ENCODE measurements around the gene C17orf113.

C17orf113 gene

DNA sequence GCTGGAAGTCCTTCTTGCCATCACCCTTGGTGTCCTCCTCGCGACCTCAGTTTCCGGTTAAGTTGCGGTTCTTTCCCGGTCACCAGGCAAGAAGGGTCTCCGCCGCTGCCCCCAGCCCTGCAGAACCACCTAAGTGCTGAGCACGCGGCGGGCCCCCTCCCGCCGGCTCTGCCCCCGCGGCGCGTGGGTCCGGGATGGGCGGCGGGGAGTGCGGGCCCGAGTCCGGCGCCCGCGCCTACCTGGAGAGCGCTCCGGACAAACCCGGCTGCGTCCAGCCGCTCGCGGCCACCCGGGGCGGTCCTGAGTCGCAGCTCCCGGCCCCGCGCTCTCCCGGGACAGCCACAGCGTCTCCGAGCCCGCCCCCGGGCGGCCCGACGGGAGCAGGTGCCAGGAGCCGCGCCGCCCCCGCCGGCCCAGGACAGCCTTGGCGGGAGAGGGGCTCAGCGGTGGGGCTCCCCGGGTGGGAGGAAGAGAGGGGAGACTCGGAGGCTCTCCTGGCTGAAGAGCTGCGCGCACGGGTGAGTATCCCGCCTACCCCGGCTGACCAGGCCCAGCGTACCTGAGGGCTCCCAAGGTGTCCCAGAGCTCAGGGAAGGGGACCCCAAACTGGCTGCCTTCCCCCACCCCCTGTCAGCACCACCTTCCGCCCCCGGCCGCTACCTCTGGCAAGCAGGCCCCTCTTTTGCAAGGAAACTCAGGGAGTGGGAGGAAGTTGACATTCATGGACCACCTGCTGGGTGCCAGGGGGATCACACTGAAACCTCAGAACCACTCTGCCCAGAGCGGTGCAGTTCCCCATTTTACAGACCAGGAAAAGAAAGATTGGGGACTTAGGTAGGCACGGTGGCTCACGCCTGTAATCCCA, 22.2 kb upstream of the C17orf113 start:
- no peak for DNase-seq

GRCh38 chr17:42071810-42072209, 21.4 kb upstream of the C17orf113 start:
- no peak for DNase-seq

DNA sequence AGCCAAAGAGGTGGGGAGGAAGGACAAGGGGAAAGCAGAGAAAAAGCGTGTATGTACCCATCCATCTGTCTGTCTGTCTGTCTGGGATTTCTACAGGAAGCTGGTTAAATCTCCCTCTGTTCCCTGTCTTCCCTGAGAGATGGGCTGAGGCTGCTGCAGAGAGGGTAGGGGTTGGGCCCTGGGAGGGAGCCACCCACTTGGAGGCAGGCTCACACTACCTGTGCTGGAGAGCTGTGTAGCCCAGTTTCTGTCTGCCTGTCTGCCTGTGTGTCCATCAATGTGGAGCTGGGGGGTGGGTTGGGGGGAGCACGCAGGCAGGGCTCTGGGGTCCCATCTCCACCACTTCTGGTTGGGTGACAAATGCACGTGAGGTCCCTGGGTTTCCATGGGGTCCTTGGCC, 18.6 kb upstream of the C17orf113 start:
- DNase-seq, result no peak

DNA sequence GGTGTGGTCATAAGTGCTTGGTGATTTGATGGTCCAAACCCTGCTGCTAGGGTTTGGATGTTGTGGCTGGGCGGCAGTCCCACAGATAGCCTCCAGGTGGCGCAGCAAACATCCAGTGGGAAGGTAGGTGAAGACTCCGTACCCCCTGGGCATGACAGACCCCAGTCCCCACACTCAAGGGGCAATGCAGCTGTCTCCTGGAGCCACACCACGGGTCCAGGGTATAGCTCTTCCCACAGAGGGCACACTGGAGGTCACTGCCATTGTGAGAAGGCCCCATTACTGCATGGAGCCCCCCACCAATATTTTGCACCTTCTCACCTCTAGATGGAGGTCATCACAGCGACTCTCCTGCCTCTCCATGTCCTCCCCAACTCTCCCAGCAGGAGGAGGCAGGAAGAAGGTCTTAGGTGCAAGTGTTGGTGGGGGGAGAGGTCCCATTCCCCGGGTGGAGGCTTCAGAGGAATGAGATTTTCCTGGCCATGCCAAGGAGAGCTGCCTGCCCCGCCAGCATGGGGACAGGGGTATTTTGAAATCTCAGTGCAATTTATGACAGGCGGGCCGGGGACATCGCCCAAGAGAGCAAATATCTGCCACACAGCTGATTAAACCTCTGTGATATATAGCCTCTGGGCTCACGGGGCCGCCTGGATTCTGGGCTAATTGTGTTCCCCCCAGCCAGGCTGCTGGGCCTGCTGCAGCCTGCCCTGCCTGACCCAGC, 17.1 kb upstream of the C17orf113 start:
- peak; percentile 36 for DNase-seq

GRCh38 chr17:42065201-42065600, 14.8 kb upstream of the C17orf113 start:
- DNase-seq, result no peak

DNA sequence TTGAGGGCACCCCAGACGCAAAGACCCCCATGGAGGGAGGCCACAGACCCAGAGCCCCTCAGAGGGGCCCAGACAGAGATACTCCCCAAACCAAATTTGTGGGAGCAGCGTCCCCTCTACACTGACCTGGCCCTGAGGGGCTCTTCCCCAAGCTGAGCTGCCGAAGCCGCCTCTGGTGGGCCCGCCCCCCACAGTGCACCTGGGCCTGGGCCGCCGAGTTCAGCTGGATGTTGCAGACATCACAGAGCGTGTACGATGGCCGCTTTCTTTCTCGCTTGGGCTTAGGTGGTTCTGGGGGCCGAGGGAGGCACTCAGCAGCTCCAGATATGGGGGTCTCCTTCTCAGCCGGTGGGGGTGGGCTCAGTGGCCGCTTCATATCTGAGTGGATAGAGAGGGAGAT, 12.3 kb upstream of the C17orf113 start:
- DNase-seq, result no peak

GRCh38 chr17:42061646-42062487, 11.5 kb upstream of the C17orf113 start:
- no peak for DNase-seq

GRCh38 chr17:42060231-42060630, 9.8 kb upstream of the C17orf113 start:
- no peak for DNase-seq

GRCh38 chr17:42059815-42060214, 9.4 kb upstream of the C17orf113 start:
- DNase-seq, result no peak

GRCh38 chr17:42058063-42058462, 7.7 kb upstream of the C17orf113 start:
- DNase-seq, result no peak

DNA sequence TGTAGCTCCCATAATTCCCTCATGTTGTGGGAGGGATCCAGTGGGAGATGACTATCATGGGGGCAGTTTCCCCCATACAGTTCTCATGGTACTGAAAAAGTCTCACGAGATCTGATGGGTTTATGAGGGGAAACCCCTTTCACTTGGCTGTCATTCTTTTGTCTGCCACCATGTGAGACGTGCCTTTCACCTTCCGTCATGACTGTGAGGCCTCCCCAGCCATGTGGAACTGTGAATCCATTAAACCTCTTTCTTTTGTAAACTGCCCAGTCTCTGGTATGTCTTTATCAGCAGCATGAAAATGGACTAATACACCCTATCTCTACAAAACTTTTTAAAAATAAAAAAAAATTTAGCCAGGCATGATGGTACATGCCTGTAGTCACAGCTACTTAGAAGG, 6.2 kb upstream of the C17orf113 start:
- no peak for DNase-seq

GRCh38 chr17:42055496-42055895, 5.1 kb upstream of the C17orf113 start:
- no peak for DNase-seq

DNA sequence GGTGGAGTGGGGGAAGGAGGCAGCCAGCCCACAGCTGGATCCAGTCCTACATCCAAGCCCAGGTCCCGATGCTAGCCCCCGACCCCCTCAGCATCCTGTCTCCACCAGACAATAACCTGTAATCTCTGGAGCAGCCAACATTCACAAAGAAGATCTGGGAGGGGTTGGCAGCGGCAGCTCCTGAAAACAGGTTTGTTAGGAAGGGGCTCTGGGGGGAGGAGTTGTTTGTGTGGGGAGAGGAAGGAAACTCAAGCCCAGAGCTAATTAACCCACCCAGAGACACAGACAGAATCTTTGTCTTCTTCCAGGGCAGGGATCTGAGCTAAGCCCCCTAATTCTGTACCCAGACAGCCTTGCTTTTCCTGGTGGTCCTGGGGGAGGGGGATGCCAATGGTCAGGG, 4.6 kb upstream of the C17orf113 start:
- no peak for DNase-seq

DNA sequence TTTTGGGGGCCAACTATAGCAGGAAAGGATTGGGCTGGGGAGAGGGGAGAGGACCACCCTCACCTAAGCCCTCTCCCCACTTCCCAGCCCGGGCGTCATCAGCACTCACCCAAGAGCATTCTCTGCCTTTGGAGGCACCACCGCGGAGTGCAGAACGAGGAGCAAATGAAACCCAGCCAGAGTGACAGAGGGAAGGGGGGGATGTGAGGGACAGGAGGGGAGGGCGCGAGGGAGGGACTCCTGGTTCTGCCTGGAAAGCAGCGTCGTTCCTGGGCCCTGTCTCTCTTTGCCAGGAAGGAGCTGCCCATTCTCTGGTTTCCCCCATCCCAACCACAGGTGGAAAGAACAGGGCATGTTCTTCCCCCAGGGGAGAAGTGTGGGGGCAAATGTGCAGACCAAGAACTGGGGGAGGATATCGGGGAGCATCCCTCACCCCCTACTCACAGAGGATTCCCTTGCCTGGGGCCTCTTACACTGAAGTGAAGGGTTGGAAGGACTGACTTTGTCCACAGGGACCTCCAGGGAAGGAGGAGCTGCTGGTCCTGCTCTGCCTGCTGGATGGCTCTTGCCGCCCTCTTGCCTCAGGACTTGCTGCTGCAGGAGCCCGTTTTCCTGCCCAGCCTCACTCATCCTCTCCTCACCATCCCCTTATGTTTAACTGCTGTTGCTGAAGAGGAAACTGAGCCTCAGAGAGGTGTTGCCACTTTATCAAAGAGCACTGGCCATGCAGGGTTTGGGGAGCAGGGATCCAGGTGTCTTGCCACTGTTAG, 3.5 kb upstream of the C17orf113 start:
- DNase-seq, result no peak

DNA sequence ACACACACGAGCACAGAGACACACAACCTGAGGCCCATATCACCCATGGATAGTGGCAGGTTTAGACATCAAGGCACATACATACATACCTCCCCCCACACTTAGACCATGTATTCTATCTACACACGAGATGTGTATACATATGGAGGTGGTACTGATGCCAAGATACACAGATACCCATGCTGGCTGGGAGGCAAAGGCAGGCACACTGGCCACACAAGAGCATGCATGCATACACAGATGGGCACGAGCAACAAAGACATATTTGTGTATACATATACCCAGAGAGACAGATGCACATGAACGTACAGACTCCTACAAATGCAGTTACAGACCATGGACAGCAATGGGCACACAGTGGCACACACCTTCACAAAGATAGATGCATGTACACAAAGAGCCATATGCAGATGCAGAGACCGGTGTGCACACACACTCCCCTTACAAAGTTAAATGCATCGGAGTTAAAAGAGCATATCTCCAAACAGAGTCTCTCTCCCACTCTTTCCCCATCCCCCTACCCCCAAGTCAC, 2.0 kb upstream of the C17orf113 start:
- no peak for DNase-seq

GRCh38 chr17:42051645-42052044, 1.2 kb upstream of the C17orf113 start:
- DNase-seq, result no peak

DNA sequence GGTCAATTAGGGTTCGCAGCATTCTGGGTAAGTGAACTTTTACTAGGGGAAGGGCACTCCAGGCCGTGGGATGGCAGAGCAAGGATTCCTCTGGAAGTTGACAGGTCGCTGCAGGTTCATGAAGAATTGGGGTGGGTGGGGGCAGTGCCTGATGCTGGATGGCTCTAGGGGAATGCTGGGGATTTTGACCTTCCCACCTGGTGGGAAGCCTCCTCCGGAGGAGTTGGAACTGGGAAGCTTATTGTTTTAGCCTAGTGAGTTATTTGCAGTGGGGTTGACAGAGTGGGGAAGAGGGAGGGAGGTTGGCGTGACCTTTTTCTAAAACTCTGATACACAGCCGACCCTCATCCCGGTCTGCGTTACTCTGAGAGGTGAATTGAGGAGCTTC, 606 bp upstream of the C17orf113 start:
- DNase-seq, result no peak

GRCh38 chr17:42049834-42050392, 488 bp downstream of the C17orf113 start:
- no peak for DNase-seq

- no peak for DNase-seq
Measured at GRCh38 chr17:42047343-42047742, 3.1 kb downstream of the C17orf113 start.

DNA sequence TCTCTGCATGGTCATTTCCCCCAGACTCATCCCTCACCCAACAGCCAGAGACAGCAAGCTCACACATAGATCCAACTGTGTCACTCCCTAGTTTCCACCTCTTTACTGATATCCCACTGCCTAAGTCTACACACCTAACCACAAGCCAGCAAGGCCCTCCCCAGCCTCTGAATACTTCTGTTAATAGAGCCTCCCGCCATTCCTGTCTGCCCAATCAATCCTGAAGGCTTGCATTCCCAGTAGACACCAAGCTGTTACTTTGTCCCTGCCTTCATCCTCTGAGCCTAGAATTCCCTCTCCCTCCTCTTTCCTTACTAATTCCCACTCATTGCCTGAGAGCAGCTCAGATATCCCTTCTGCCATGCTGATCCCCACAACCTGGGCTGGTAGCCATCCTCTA, 4.7 kb downstream of the C17orf113 start:
- DNase-seq, result no peak

- no peak for DNase-seq
Measured at GRCh38 chr17:42042598-42043319, 7.6 kb downstream of the C17orf113 start.
